ENCODE results near the gene CLCA1.

The CLCA1 gene

GRCh38 chr1:86466109-86466844, 2.5 kb upstream of the CLCA1 start:
- no peak for DNase-seq (ENCODE audit: low read depth)

GRCh38 chr1:86466986-86467385, 1.7 kb upstream of the CLCA1 start:
- DNase-seq (ENCODE audit: low read depth): no peak

- no peak for DNase-seq (ENCODE audit: low read depth)
Measured at GRCh38 chr1:86470859-86471258, 2.1 kb downstream of the CLCA1 start.

- DNase-seq (ENCODE audit: low read depth): no peak
Measured at GRCh38 chr1:86471291-86471690, 2.6 kb downstream of the CLCA1 start.

- no peak for DNase-seq (ENCODE audit: low read depth)
Measured at GRCh38 chr1:86472152-86472551, 3.4 kb downstream of the CLCA1 start.

GRCh38 chr1:86472767-86473166, 4.0 kb downstream of the CLCA1 start:
- DNase-seq (ENCODE audit: low read depth): no peak

- DNase-seq (ENCODE audit: low read depth): no peak
Measured at GRCh38 chr1:86477256-86477655, 8.5 kb downstream of the CLCA1 start.

GRCh38 chr1:86477682-86478081, 9.0 kb downstream of the CLCA1 start:
- DNase-seq (ENCODE audit: low read depth): no peak

- no peak for DNase-seq (ENCODE audit: low read depth)
Measured at GRCh38 chr1:86478416-86479156, 9.9 kb downstream of the CLCA1 start.

GRCh38 chr1:86481966-86482365, 13.2 kb downstream of the CLCA1 start:
- DNase-seq (ENCODE audit: low read depth): no peak

GRCh38 chr1:86487131-86487810, 18.5 kb downstream of the CLCA1 start:
- no peak for DNase-seq (ENCODE audit: low read depth)

- no peak for DNase-seq (ENCODE audit: low read depth)
Measured at GRCh38 chr1:86487811-86488141, 19.0 kb downstream of the CLCA1 start.

- DNase-seq (ENCODE audit: low read depth): no peak
Measured at GRCh38 chr1:86489242-86489878, 20.6 kb downstream of the CLCA1 start.

GRCh38 chr1:86491171-86491950, 22.6 kb downstream of the CLCA1 start:
- DNase-seq (ENCODE audit: low read depth): no peak

GRCh38 chr1:86498281-86498680, 29.6 kb downstream of the CLCA1 start:
- no peak for DNase-seq (ENCODE audit: low read depth)

GRCh38 chr1:86499987-86500593, 31.4 kb downstream of the CLCA1 start:
- DNase-seq (ENCODE audit: low read depth): no peak

GRCh38 chr1:86500714-86501113, 32.0 kb downstream of the CLCA1 start:
- no peak for DNase-seq (ENCODE audit: low read depth)

- peak; percentile 8 for DNase-seq (ENCODE audit: low read depth)
Measured at GRCh38 chr1:86502125-86502646, 33.5 kb downstream of the CLCA1 start.

GRCh38 chr1:86502721-86503405, 34.1 kb downstream of the CLCA1 start:
- no peak for DNase-seq (ENCODE audit: low read depth)

GRCh38 chr1:86503406-86504136, 34.8 kb downstream of the CLCA1 start:
- DNase-seq (ENCODE audit: low read depth): no peak

All from stimulated activated CD8-positive, alpha-beta memory T cell treated with anti-CD3 and anti-CD28 coated beads, Interleukin-12 subunit alpha, Interleukin-12 subunit beta, amount 100 ng/mL, for 1 hour (primary cell).